ENCODE measurements around the gene GREB1. TPM values are rescaled to one million over a fixed set of nuclear protein-coding genes. Genes with fewer than 3 reads are reported as not detected.

The GREB1 gene
- total and polyA plus RNA-seq, 2 of the 13 experiments (the other 11 are each of a cell fraction or from before 2014, with no cell fraction given): 31.3 to 61.2 TPM

DNA sequence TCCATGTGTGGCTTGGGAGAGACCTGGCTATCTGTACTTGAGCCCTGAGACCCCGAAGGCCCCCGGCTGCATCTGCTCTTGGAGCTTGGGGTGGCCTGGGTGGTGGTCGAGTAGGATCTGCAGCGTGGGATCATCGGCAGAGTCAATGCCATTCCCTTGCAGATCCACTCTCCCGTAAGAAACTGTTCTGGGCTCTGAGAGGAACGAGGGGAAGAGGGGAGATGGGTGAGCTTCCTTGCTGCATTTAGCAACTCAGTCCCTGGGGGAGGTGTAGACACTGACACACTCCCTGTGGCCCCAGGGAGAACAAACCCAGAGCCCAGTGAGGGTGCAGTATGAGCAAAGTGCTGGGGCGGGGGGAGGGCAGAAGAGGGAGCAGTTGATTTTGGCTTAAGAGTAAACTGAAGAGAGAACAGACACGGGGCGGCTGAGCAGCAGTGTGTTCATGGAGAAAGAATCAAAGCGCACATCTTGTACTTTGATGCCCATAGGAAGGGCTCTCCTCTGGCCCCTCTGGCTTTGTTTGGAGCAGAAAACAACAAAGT is 8.5 kb downstream of the GREB1 start (continued):
- TF ChIP-seq CEBPB (IDR thresholded peaks at IDR 0.05; ENCODE audit: borderline replicate concordance, low read depth, low read length) (no peak), DPF2 (CRISPR knock-in tag; IDR thresholded peaks at IDR 0.05; ENCODE audit: borderline replicate concordance, low read depth) (peak; percentile 42; the same call in 1 of the 2 replicates), HHEX (CRISPR knock-in tag; IDR thresholded peaks at IDR 0.05) (0 out of 2 replicates have a peak, but pooled peaks have one; percentile 30), PCBP1 (IDR thresholded peaks at IDR 0.05; ENCODE audit: borderline replicate concordance, low read depth, low read length) (no peak), ZSCAN30 (CRISPR knock-in tag; IDR thresholded peaks at IDR 0.05) (no peak), MTF1 (CRISPR knock-in tag; IDR thresholded peaks at IDR 0.05) (no peak), ZNF552 (CRISPR knock-in tag; IDR thresholded peaks at IDR 0.05; ENCODE audit: borderline replicate concordance) (no peak), ZNF83 (CRISPR knock-in tag; IDR thresholded peaks at IDR 0.05; ENCODE audit: borderline replicate concordance) (no peak), ZNF703 (CRISPR knock-in tag; IDR thresholded peaks at IDR 0.05; ENCODE audit: borderline replicate concordance) (no peak), ZNF614 (CRISPR knock-in tag; IDR thresholded peaks at IDR 0.05; ENCODE audit: borderline replicate concordance) (no peak), JUN (CRISPR knock-in tag; IDR thresholded peaks at IDR 0.05) (0 out of 2 replicates have a peak, but pooled peaks have one; percentile 19), TCF7L2 (IDR thresholded peaks at IDR 0.05; ENCODE audit: low read depth, low read length) (no peak), MIER2 (CRISPR knock-in tag; IDR thresholded peaks at IDR 0.05) (no peak), HES4 (CRISPR knock-in tag; IDR thresholded peaks at IDR 0.05; ENCODE audit: borderline replicate concordance) (0 out of 2 replicates have a peak, but pooled peaks have one; percentile 26), RCOR2 (CRISPR knock-in tag; IDR thresholded peaks at IDR 0.05) (no peak)
- TF ChIP-seq, protein P1, sequence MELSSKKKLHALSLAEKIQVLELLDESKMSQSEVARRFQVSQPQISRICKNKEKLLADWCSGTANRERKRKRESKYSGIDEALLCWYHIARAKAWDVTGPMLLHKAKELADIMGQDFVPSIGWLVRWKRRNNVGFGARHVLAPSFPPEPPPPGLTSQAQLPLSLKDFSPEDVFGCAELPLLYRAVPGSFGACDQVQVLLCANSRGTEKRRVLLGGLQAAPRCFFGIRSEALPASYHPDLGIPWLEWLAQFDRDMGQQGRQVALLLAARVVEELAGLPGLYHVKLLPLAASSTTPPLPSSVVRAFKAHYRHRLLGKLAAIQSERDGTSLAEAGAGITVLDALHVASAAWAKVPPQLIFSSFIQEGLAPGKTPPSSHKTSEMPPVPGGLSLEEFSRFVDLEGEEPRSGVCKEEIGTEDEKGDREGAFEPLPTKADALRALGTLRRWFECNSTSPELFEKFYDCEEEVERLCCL (CRISPR knock-in tag; IDR thresholded peaks at IDR 0.05; ENCODE audit: borderline replicate concordance): no peak
- TF ChIP-seq, protein P2, sequence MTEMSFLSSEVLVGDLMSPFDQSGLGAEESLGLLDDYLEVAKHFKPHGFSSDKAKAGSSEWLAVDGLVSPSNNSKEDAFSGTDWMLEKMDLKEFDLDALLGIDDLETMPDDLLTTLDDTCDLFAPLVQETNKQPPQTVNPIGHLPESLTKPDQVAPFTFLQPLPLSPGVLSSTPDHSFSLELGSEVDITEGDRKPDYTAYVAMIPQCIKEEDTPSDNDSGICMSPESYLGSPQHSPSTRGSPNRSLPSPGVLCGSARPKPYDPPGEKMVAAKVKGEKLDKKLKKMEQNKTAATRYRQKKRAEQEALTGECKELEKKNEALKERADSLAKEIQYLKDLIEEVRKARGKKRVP (CRISPR knock-in tag; IDR thresholded peaks at IDR 0.05): no peak
- TF ChIP-seq, protein P3, sequence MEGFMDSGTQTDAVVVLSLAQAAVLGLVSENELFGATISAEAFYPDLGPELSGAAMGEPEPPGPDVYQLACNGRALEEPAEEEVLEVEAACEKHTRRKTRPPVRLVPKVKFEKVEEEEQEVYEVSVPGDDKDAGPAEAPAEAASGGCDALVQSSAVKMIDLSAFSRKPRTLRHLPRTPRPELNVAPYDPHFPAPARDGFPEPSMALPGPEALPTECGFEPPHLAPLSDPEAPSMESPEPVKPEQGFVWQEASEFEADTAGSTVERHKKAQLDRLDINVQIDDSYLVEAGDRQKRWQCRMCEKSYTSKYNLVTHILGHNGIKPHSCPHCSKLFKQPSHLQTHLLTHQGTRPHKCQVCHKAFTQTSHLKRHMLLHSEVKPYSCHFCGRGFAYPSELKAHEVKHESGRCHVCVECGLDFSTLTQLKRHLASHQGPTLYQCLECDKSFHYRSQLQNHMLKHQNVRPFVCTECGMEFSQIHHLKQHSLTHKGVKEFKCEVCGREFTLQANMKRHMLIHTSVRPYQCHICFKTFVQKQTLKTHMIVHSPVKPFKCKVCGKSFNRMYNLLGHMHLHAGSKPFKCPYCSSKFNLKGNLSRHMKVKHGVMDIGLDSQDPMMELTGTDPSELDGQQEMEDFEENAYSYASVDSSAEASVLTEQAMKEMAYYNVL (CRISPR knock-in tag; IDR thresholded peaks at IDR 0.05; ENCODE audit: borderline replicate concordance): 0 out of 2 replicates have a peak, but pooled peaks have one; percentile 47
- TF ChIP-seq, protein P4, sequence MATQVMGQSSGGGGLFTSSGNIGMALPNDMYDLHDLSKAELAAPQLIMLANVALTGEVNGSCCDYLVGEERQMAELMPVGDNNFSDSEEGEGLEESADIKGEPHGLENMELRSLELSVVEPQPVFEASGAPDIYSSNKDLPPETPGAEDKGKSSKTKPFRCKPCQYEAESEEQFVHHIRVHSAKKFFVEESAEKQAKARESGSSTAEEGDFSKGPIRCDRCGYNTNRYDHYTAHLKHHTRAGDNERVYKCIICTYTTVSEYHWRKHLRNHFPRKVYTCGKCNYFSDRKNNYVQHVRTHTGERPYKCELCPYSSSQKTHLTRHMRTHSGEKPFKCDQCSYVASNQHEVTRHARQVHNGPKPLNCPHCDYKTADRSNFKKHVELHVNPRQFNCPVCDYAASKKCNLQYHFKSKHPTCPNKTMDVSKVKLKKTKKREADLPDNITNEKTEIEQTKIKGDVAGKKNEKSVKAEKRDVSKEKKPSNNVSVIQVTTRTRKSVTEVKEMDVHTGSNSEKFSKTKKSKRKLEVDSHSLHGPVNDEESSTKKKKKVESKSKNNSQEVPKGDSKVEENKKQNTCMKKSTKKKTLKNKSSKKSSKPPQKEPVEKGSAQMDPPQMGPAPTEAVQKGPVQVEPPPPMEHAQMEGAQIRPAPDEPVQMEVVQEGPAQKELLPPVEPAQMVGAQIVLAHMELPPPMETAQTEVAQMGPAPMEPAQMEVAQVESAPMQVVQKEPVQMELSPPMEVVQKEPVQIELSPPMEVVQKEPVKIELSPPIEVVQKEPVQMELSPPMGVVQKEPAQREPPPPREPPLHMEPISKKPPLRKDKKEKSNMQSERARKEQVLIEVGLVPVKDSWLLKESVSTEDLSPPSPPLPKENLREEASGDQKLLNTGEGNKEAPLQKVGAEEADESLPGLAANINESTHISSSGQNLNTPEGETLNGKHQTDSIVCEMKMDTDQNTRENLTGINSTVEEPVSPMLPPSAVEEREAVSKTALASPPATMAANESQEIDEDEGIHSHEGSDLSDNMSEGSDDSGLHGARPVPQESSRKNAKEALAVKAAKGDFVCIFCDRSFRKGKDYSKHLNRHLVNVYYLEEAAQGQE (IDR thresholded peaks at IDR 0.05; ENCODE audit: borderline replicate concordance in 1 of 2, low read depth in 1 of 2, low read length in 2 of 2): 0 out of 4 replicates have a peak, but pooled peaks of 1 of the 2 experiments have one; percentile 5

Data from HepG2 (cell line).